ENCODE measurements around the gene PAAF1. TPM values are rescaled to one million over a fixed set of nuclear protein-coding genes. Genes with fewer than 3 reads are reported as not detected.

Gene PAAF1, protein sequence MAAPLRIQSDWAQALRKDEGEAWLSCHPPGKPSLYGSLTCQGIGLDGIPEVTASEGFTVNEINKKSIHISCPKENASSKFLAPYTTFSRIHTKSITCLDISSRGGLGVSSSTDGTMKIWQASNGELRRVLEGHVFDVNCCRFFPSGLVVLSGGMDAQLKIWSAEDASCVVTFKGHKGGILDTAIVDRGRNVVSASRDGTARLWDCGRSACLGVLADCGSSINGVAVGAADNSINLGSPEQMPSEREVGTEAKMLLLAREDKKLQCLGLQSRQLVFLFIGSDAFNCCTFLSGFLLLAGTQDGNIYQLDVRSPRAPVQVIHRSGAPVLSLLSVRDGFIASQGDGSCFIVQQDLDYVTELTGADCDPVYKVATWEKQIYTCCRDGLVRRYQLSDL
- 61.7 and 71.4 TPM in 2 replicates for total RNA-seq (2013; cell fraction: nucleolus; rRNA removed)
- total RNA-seq (2014; rRNA removed) (13.7 and 15.5 TPM in 2 replicates), total RNA-seq (2014; rRNA removed; fragmentation: Illumina TruSeq; extraction: Trizol) (15.2 and 16.2 TPM in 2 replicates), total RNA-seq (2021) (25.1 and 25.7 TPM in 2 replicates), polyA plus RNA-seq (2011; rRNA removed) (26.2 and 26.7 TPM in 2 replicates), polyA plus RNA-seq (2014; fragmentation: Illumina TruSeq; extraction: Trizol) (32.1 and 46.4 TPM in 2 replicates), polyA plus RNA-seq (2014; fragmentation: Nextera tagmentation; extraction: Ambion mirVana) (10 to 100 TPM; 51.8 to 55.9 TPM), polyA plus RNA-seq (2014; rRNA removed) (17.7 and 19.4 TPM in 2 replicates), polyA plus RNA-seq (2016; fragmentation: Nextera tagmentation; extraction: Ambion mirVana) (10 to 100 TPM; 60.2 to 70.6 TPM), polyA minus RNA-seq (2011; rRNA and poly(A)+ RNA removed) (19.0 and 22.5 TPM in 2 replicates), Bru-seq, nascent RNA (percentile 64 among the genes with signal in this experiment), BruChase-seq, experiment 1, labeled RNA remaining after a 6-hour chase (percentile 60 among the genes with signal in this experiment), BruChase-seq, experiment 2, labeled RNA remaining after a 2-hour chase (percentile 60 among the genes with signal in this experiment)
- 22.5 TPM for polyA plus RNA-seq (2011; ENCODE audit: low read depth)
- 16.6 and 22.6 TPM in 2 replicates for polyA plus RNA-seq (2011; cell fraction: cytosol; rRNA removed)
- polyA plus RNA-seq (2011; cell fraction: nucleus; rRNA removed) = 21.1 and 26.3 TPM in 2 replicates
- polyA plus RNA-seq (2012) = 21.7 and 28.7 TPM in 2 replicates
- polyA minus RNA-seq (2011; cell fraction: cytosol; rRNA and poly(A)+ RNA removed) = 7.2 and 11.9 TPM in 2 replicates
- 10.3 and 14.8 TPM in 2 replicates for polyA minus RNA-seq (2011; cell fraction: nucleus; rRNA and poly(A)+ RNA removed)
- long read RNA-seq, experiment 1, full-length matches to known transcripts = 30 of 39 reads
- long read RNA-seq, experiment 1, partial matches to known transcripts = 2 of 39 reads
- long read RNA-seq, experiment 1, other reads (novel, unspliced or antisense) = 7 of 39 reads
- long read RNA-seq, experiment 2, full-length matches to known transcripts = 103 of 126 reads
- long read RNA-seq, experiment 2, partial matches to known transcripts = 4 of 126 reads
- long read RNA-seq, experiment 2, other reads (novel, unspliced or antisense) = 19 of 126 reads

DNA sequence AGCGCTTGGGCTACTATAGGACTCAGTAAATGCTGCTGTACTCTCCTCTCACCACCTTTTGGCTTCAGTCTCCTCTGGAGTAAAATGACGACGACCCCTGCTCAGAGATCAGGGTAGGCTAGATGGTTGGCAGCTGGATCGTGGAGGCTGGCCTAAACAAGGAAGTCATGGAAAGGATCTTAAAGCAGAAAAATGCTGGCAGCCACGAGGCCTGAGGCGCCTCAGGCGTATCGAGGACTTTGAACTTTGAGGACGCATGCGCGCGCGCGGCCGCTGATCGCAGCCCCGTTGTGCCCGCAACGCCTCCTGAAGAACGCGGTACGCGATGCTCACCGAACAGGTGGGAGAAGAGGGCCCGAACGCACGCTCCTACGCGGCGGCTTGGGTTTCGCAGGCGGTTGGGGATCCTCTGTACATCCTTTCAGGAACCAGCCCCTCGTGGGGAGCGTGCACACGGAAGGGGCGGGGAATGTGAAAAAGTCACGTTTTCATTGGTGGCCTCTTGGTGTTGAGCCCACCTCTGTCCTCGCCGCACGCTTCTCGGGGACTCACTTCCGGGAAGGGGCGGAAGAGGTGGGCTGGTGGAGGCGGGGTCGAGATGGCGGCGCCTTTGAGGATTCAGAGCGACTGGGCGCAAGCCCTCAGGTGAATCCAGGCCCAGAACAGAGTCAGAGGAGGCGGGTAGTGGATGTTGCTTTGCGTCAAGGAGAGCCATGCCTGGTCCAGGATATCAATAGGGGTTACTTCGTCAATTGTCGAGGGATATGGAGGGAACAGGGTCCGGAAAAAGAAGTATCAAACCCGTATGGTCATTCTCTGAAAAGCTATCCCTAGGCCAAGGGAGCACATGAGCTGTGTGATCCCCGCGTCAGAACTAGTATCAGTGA lies at the start of gene PAAF1, which contains the start of gene COA4:
Gene PAAF1 (plus strand): TSS at position 576 of the 887 bp plus-strand sequence. CDS start 23 bp downstream, at position 599.
Gene COA4 (minus strand): TSS at position 423 of the 887 bp plus-strand sequence. CDS start 3,468 bp downstream, outside the sequence.
- no peaks in the 10 kb centered on the region for H4K20me1 ChIP-seq (ENCODE audit: control insufficient read depth, insufficient read depth)
- BruUV-seq (replicated peaks) = no TSS peak
- no peaks in the 10 kb centered on the region for H3K27me3 ChIP-seq (replicated peaks in 1 of 2; ENCODE audit: control insufficient read depth in 2 of 2, insufficient read depth in 2 of 2, low read length in 1 of 2)
- SMC1A ChIA-PET (ENCODE audit: uncharacterized antibody, unreplicated experiment) = interaction anchor here (0.9 to 1.6 kb wide), 4 partner anchors 88 to 124 kb away, joined by 3 to 5 read pairs (median 3); partner anchors contain the start of gene RAB6A
- peak; percentile 97 for ATAC-seq
- H3K4me3 ChIP-seq = peak within 1 kb of the TSS; percentile 94
- H3K79me2 ChIP-seq (ENCODE audit: control insufficient read depth, insufficient read depth, low read length) = peaks cover 43% of the 10 kb centered on the region
- peaks cover 0 to 5% of the 10 kb centered on the region in 2 experiments for H3K36me3 ChIP-seq (ENCODE audit: control insufficient read depth in 2 of 2, insufficient read depth in 2 of 2, low read length in 1 of 2)
- RAD21 ChIA-PET (ENCODE audit: unreplicated experiment) = interaction anchor here (0.7 to 0.9 kb wide), 2 partner anchors 72 to 115 kb away, joined by 3 read pairs; no protein-coding TSS in a partner anchor
- no peaks in the 10 kb centered on the region for H3K9me3 ChIP-seq (replicated peaks; ENCODE audit: control insufficient read depth, insufficient read depth, low read length)
- CTCF ChIA-PET = interaction anchor here (1.6 kb wide), 1 partner anchor 54 kb away, joined by 3 read pairs; no protein-coding TSS in a partner anchor
- WGBS (ENCODE audit: insufficient coverage, insufficient replicate concordance, low lambda C conversion rate, missing lambda C conversion rate) = 1% methylated on average over 57 of the region's 57 CpGs
- H3K4me2 ChIP-seq (ENCODE audit: control insufficient read depth, insufficient read depth) = peak within 1 kb of the TSS; percentile 55
- POLR2A ChIA-PET = interaction anchor here (0.6 to 1.5 kb wide), 9 partner anchors 10 to 1209 kb away, joined by 3 to 7 read pairs (median 3); partner anchors contain the start of genes MRPL48 and RAB6A
- FAIRE-seq = peak; percentile 77
- peak; percentile 97 for DNase-seq (ENCODE audit: low read depth, low spot score)
- H3K4me1 ChIP-seq (ENCODE audit: control insufficient read depth, insufficient read depth, low read length) = no peaks in the 10 kb centered on the region
- H3K27ac ChIP-seq (ENCODE audit: control insufficient read depth, insufficient read depth) = peak within 1 kb of the TSS; percentile 94
- in situ Hi-C loops (cut with MboI) (no loop called here), intact Hi-C loops (cut with micrococcal nuclease; ENCODE audit: unreplicated experiment) (no loop called here)
- H3K9ac ChIP-seq (ENCODE audit: control insufficient read depth, insufficient read depth, low read length) = peak within 1 kb of the TSS; percentile 97
- H2AFZ ChIP-seq (ENCODE audit: control insufficient read depth, low read depth, low read length) = peak within 1 kb of the TSS; percentile 89
- TF ChIP-seq CBX3 (IDR thresholded peaks at IDR 0.05; ENCODE audit: borderline replicate concordance, low read depth) (no peak), ASH2L (IDR thresholded peaks at IDR 0.05; ENCODE audit: borderline replicate concordance, low read depth) (peak; percentile 66; the same call in 1 of the 2 replicates), PAX8 (IDR thresholded peaks at IDR 0.05) (no peak), PAX5 (IDR thresholded peaks at IDR 0.05; ENCODE audit: borderline replicate concordance, low read depth, low read length) (peak; percentile 73; the same call in 1 of the 2 replicates), POLR2A (IDR thresholded peaks at IDR 0.05; ENCODE audit: low read depth, low read length) (peak; percentile 98), NR2C2 (IDR thresholded peaks at IDR 0.05; ENCODE audit: borderline replicate concordance, control insufficient read depth, insufficient read length, low read depth) (no peak), EZH2 (IDR thresholded peaks at IDR 0.05; ENCODE audit: borderline replicate concordance, control insufficient read depth, low read depth, low read length) (no peak), NFYA (IDR thresholded peaks at IDR 0.05; ENCODE audit: borderline replicate concordance, low read depth, low read length) (no peak), BHLHE40 (IDR thresholded peaks at IDR 0.05; ENCODE audit: borderline replicate concordance in 1 of 2, low read depth in 2 of 2, low read length in 1 of 2) (peak; percentile 93 to 96), SP1 (IDR thresholded peaks at IDR 0.05; ENCODE audit: low read depth, low read length) (peak; percentile 73)
- TF ChIP-seq, protein P1, sequence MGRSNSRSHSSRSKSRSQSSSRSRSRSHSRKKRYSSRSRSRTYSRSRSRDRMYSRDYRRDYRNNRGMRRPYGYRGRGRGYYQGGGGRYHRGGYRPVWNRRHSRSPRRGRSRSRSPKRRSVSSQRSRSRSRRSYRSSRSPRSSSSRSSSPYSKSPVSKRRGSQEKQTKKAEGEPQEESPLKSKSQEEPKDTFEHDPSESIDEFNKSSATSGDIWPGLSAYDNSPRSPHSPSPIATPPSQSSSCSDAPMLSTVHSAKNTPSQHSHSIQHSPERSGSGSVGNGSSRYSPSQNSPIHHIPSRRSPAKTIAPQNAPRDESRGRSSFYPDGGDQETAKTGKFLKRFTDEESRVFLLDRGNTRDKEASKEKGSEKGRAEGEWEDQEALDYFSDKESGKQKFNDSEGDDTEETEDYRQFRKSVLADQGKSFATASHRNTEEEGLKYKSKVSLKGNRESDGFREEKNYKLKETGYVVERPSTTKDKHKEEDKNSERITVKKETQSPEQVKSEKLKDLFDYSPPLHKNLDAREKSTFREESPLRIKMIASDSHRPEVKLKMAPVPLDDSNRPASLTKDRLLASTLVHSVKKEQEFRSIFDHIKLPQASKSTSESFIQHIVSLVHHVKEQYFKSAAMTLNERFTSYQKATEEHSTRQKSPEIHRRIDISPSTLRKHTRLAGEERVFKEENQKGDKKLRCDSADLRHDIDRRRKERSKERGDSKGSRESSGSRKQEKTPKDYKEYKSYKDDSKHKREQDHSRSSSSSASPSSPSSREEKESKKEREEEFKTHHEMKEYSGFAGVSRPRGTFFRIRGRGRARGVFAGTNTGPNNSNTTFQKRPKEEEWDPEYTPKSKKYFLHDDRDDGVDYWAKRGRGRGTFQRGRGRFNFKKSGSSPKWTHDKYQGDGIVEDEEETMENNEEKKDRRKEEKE (IDR thresholded peaks at IDR 0.05) = no peak
- TF ChIP-seq, protein P2, sequence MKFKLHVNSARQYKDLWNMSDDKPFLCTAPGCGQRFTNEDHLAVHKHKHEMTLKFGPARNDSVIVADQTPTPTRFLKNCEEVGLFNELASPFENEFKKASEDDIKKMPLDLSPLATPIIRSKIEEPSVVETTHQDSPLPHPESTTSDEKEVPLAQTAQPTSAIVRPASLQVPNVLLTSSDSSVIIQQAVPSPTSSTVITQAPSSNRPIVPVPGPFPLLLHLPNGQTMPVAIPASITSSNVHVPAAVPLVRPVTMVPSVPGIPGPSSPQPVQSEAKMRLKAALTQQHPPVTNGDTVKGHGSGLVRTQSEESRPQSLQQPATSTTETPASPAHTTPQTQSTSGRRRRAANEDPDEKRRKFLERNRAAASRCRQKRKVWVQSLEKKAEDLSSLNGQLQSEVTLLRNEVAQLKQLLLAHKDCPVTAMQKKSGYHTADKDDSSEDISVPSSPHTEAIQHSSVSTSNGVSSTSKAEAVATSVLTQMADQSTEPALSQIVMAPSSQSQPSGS (IDR thresholded peaks at IDR 0.05; ENCODE audit: low read length) = no peak
